ENCODE results near the gene DNAH17. TPM values are rescaled to one million over a fixed set of nuclear protein-coding genes. Genes with fewer than 3 reads are reported as not detected.
A peak's percentile ranks its signal among the peaks of the same experiment; 100 is the strongest.

DNAH17 gene
- total and polyA plus RNA-seq, 2 of the 13 experiments (the other 11 are each of a cell fraction or from before 2014, with no cell fraction given), result 0.86 to 1.6 TPM

DNA sequence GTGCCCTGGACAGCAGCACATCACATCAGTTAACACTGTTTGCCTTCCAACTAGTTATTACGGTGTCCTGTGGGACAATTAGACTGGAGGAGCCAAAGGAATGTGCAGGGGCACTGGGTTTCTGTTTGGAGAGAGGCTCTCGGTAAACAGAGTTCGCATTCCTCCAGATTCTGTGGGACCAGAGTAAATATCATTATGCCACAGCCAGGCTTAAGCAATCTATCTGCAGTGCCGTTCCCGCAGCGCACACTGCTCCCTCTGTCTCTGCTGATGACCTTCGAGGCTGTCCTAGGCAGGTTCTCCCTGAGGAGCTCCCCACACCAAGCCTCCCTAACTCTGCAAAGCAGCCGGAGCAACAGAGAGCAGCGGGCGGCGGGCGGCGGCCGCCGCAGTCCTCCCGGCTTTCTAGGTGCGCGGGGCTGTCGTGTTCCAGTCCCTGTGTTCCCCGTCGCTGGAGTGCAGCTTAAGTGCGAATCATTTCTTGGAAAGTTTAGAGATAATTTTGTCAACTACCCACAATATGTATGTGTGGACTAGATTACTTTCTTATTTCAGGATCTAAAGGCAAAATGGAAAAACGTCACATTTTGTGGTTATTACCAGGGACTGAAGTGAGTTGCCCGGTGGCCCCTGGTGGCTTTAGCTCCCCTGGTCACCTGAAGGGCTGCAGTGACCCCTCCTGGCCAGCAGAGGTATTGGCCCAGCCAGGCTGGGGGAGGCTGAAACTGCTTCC is 155.5 kb downstream of the DNAH17 start (continued):
- TF ChIP-seq MAF1 (CRISPR knock-in tag; IDR thresholded peaks at IDR 0.05; ENCODE audit: borderline replicate concordance), result no peak
- TF ChIP-seq ZNF550 (CRISPR knock-in tag; IDR thresholded peaks at IDR 0.05; ENCODE audit: borderline replicate concordance), result peak; percentile 70; the same call in 1 of the 2 replicates
- TF ChIP-seq, protein P1, sequence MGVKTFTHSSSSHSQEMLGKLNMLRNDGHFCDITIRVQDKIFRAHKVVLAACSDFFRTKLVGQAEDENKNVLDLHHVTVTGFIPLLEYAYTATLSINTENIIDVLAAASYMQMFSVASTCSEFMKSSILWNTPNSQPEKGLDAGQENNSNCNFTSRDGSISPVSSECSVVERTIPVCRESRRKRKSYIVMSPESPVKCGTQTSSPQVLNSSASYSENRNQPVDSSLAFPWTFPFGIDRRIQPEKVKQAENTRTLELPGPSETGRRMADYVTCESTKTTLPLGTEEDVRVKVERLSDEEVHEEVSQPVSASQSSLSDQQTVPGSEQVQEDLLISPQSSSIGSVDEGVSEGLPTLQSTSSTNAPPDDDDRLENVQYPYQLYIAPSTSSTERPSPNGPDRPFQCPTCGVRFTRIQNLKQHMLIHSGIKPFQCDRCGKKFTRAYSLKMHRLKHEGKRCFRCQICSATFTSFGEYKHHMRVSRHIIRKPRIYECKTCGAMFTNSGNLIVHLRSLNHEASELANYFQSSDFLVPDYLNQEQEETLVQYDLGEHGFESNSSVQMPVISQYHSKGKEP (CRISPR knock-in tag; IDR thresholded peaks at IDR 0.05), result no peak
- TF ChIP-seq ZNF740 (CRISPR knock-in tag; IDR thresholded peaks at IDR 0.05), result peak; percentile 68; the same call in 1 of the 2 replicates
- peak; percentile 78; the same call in 1 of the 2 replicates for TF ChIP-seq ZNF281 (CRISPR knock-in tag; IDR thresholded peaks at IDR 0.05; ENCODE audit: borderline replicate concordance)
- TF ChIP-seq FOXO4 (CRISPR knock-in tag; conservative IDR thresholded peaks at IDR 0.05), result no peak
- TF ChIP-seq HMG20B (CRISPR knock-in tag; conservative IDR thresholded peaks at IDR 0.05), result peak; percentile 100
- TF ChIP-seq ISX (CRISPR knock-in tag; conservative IDR thresholded peaks at IDR 0.05), result no peak
- no peak for TF ChIP-seq ZNF713 (CRISPR knock-in tag; IDR thresholded peaks at IDR 0.05)
- TF ChIP-seq ZNF343 (CRISPR knock-in tag; IDR thresholded peaks at IDR 0.05), result peak; percentile 77
- no peak for TF ChIP-seq ZNF724P (CRISPR knock-in tag; IDR thresholded peaks at IDR 0.05; ENCODE audit: borderline replicate concordance)
- TF ChIP-seq, protein P2, sequence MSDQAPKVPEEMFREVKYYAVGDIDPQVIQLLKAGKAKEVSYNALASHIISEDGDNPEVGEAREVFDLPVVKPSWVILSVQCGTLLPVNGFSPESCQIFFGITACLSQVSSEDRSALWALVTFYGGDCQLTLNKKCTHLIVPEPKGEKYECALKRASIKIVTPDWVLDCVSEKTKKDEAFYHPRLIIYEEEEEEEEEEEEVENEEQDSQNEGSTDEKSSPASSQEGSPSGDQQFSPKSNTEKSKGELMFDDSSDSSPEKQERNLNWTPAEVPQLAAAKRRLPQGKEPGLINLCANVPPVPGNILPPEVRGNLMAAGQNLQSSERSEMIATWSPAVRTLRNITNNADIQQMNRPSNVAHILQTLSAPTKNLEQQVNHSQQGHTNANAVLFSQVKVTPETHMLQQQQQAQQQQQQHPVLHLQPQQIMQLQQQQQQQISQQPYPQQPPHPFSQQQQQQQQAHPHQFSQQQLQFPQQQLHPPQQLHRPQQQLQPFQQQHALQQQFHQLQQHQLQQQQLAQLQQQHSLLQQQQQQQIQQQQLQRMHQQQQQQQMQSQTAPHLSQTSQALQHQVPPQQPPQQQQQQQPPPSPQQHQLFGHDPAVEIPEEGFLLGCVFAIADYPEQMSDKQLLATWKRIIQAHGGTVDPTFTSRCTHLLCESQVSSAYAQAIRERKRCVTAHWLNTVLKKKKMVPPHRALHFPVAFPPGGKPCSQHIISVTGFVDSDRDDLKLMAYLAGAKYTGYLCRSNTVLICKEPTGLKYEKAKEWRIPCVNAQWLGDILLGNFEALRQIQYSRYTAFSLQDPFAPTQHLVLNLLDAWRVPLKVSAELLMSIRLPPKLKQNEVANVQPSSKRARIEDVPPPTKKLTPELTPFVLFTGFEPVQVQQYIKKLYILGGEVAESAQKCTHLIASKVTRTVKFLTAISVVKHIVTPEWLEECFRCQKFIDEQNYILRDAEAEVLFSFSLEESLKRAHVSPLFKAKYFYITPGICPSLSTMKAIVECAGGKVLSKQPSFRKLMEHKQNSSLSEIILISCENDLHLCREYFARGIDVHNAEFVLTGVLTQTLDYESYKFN (CRISPR knock-in tag; conservative IDR thresholded peaks at IDR 0.05), result peak; percentile 92
- no peak for TF ChIP-seq MLXIP (CRISPR knock-in tag; IDR thresholded peaks at IDR 0.05; ENCODE audit: borderline replicate concordance)

All from HepG2 (cell line).